ENCODE data around the gene CPSF7. TPM values are rescaled to one million over a fixed set of nuclear protein-coding genes. Genes with fewer than 3 reads are reported as not detected.
"Not testable (repeated sequence)": the region's sequence is repeated elsewhere in the genome, so short reads cannot be mapped to it uniquely, and the experiment has no call there.

CPSF7 gene
- total RNA-seq, 2 donors from 2014 or later, result 24.6 to 31.4 TPM

DNA sequence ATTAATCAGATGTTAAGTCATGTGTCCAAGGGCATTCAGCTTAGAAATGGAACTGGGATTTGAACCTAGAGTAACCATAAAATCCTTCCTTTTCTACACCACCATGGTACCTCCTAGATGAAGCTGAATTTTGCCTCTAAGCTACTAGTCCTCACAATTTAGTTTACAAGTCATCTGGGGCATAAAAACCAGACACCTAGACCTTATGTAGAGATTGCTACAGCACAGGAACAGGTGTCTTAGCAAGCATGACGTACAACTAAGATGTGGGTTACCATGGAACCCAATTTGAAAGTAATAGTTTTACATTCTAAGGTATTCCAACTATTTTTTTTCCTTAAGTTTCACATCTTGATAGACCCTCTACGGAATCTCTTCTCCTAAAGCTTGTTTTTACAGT lies 28.2 kb downstream of the CPSF7 start:
- H3K9me3 ChIP-seq, result no peaks in the 10 kb centered on the region
- H3K4me1 ChIP-seq, result no peaks in the 10 kb centered on the region
- no peak for TF ChIP-seq CTCF (IDR thresholded peaks at IDR 0.05)
- DNase-seq (ENCODE audit: low spot score), result no peak
- peaks cover 61% of the 10 kb centered on the region for H3K36me3 ChIP-seq
- no peak overlapping the region for H3K27ac ChIP-seq
- H3K4me3 ChIP-seq, result no peak overlapping the region
- no peaks in the 10 kb centered on the region for H3K27me3 ChIP-seq

- Histone ChIP-seq H3K9me3 (no peaks in the 10 kb centered on the region), H3K4me3 (no peak overlapping the region), H3K4me1 (no peaks in the 10 kb centered on the region), H3K27me3 (no peaks in the 10 kb centered on the region), H3K36me3 (peaks cover 57% of the 10 kb centered on the region), H3K27ac (no peak overlapping the region)
- TF ChIP-seq CTCF (IDR thresholded peaks at IDR 0.05), result no peak
- DNase-seq (ENCODE audit: low spot score), result no peak
Measured at GRCh38 chr11:61401173-61401572, 28.6 kb downstream of the CPSF7 start.

GRCh38 chr11:61392981-61393595 lies 36.7 kb downstream of the CPSF7 start:
- Histone ChIP-seq H3K4me1 (peaks cover 0 to 16% of the 10 kb centered on the region in 2 donors), H3K27me3 (no peaks in the 10 kb centered on the region), H3K36me3 (peaks cover 21% of the 10 kb centered on the region), H3K27ac (peak overlapping the region; percentile 78 to 85), H3K9me3 (no peaks in the 10 kb centered on the region), H3K4me3 (peak overlapping the region; percentile 62 to 73)
- no peak for DNase-seq (ENCODE audit: low spot score)
- no peak for TF ChIP-seq CTCF (IDR thresholded peaks at IDR 0.05)

GRCh38 chr11:61390161-61390560 lies 39.6 kb downstream of the CPSF7 start:
- DNase-seq (ENCODE audit: low spot score), result no peak
- Histone ChIP-seq H3K27me3 (no peaks in the 10 kb centered on the region), H3K4me3 (no peak overlapping the region), H3K27ac (no peak overlapping the region), H3K36me3 (peaks cover 5% of the 10 kb centered on the region), H3K4me1 (peaks cover 0 to 22% of the 10 kb centered on the region in 2 donors), H3K9me3 (no peaks in the 10 kb centered on the region)
- no peak for TF ChIP-seq CTCF (IDR thresholded peaks at IDR 0.05)

DNA sequence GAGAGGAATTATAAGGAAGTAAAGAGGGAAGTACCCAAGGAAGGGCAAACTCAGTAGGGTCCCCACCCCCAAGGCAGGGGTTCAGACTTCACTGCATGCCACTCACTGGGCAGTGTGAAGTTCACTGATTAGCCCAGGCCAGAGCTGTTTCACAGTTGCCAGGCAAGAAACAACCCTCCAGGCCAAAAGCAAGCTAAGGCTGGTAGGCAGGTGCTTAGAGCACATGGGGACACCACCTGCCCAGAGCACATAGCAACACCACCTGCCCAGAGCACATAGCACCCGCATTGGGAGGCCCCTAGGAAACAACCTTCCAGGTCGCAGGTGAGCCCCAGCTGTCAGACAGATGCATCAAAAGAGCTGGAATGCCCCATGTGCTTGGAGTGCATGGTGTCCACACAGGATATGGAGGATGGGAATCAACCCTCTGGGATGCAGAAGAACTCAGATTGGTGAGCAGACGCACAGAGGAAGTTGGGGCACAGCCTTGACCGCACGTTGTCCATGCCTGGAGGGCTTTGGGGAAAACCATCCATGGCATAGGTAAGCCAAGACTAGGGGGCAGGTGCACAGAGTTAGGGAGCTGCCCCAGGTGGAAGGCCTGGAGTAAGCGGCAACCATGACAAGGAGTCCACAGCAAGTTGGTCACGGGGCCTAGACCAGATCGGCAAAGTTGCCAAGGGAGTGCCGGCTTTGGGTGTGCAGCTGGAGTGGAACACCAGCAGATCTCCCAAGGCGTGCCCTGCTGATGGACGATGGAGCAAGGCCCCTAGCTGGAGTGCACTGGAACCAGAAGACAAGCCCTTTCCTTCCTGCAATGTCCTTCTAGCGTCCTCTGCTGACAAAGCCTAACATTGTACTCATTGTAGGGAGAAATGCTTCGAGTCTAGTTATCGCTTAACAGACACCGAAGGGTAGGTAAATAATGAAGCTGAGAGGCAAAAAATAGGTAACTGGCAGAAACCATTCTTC lies 45.2 kb downstream of the CPSF7 start:
- Histone ChIP-seq H3K9me3 (no peaks in the 10 kb centered on the region), H3K27me3 (no peaks in the 10 kb centered on the region), H3K36me3 (no peaks in the 10 kb centered on the region), H3K4me3 (no peak overlapping the region), H3K4me1 (peaks cover 0 to 7% of the 10 kb centered on the region in 2 donors), H3K27ac (no peak overlapping the region)
- no peak for DNase-seq (ENCODE audit: low spot score)
- no peak for TF ChIP-seq CTCF (IDR thresholded peaks at IDR 0.05)

- H3K4me3 ChIP-seq; H3K27ac ChIP-seq; H3K9me3 ChIP-seq; H3K36me3 ChIP-seq; DNase-seq (ENCODE audit: low spot score); H3K27me3 ChIP-seq: not testable (repeated sequence)
- H3K4me1 ChIP-seq, result peaks cover 0 to 14% of the 10 kb centered on the region in 2 donors
Measured at GRCh38 chr11:61383859-61384258, 45.9 kb downstream of the CPSF7 start.

Measured in right atrium auricular region (tissue), 2 donors.